ENCODE results near the gene HERC4.
"Not testable (repeated sequence)": the region's sequence is repeated elsewhere in the genome, so short reads cannot be mapped to it uniquely, and the experiment has no call there.

Gene HERC4

GRCh38 chr10:67884842-67885670, 190.0 kb downstream of the HERC4 start:
- peaks cover 18 to 19% of the 10 kb centered on the region in 2 donors for H3K36me3 Mint-ChIP-seq
- H3K27ac Mint-ChIP-seq = peak overlapping the region; percentile 94
- H3K4me3 Mint-ChIP-seq = peak overlapping the region; percentile 79 to 91
- DNase-seq (peak; percentile 70), ATAC-seq (replicated peaks) (peak; percentile 74 to 76)
- H3K27me3 Mint-ChIP-seq = no peaks in the 10 kb centered on the region
- no peaks in the 10 kb centered on the region for H3K9me3 Mint-ChIP-seq
- peaks cover 6 to 20% of the 10 kb centered on the region in 2 donors for H3K4me1 Mint-ChIP-seq

DNA sequence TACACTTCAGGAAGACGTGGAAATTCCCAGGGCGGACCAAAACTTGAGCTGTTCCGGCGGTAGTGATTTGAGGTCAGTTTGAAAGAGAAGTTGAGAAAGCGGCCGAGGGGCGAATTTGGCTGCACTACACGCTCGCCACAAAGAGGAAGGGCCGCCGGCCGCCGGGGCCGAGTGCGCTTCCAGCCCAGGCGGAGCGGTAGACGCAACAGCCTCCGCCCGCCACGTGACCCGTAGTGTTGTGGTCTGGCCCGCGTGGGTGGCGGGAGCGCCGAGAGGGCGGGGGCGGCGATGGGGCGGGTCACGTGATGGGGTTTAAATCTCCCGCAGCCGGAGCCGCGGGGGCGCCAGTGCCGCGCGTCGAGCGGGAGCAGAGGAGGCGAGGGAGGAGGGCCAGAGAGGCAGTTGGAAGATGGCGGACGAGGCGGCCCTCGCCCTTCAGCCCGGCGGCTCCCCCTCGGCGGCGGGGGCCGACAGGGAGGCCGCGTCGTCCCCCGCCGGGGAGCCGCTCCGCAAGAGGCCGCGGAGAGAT, 190.7 kb downstream of the HERC4 start, which contains the start of gene SIRT1:
Gene SIRT1 (plus strand): TSS at position 344 of the 529 bp plus-strand sequence. CDS start 66 bp downstream, at position 410.
- Mint-ChIP-seq H3K9me3 (no peaks in the 10 kb centered on the region), H3K4me1 (peaks cover 6 to 20% of the 10 kb centered on the region in 2 donors), H3K36me3 (peaks cover 14 to 15% of the 10 kb centered on the region in 2 donors), H3K27me3 (no peaks in the 10 kb centered on the region), H3K27ac (peak within 1 kb of the TSS; percentile 98), H3K4me3 (peak within 1 kb of the TSS; percentile 91 to 93)
- ATAC-seq (replicated peaks) (peak; percentile 84 to 86), DNase-seq (peak; percentile 92)

GRCh38 chr10:67883710-67884312, 191.3 kb downstream of the HERC4 start:
- Mint-ChIP-seq H3K27me3 (no peaks in the 10 kb centered on the region), H3K36me3 (peaks cover 11 to 12% of the 10 kb centered on the region in 2 donors), H3K4me3 (peak overlapping the region; percentile 91 to 93), H3K27ac (peak overlapping the region; percentile 98), H3K9me3 (no peaks in the 10 kb centered on the region), H3K4me1 (peaks cover 6 to 20% of the 10 kb centered on the region in 2 donors)
- ATAC-seq (replicated peaks) = no peak
- DNase-seq = no peak

GRCh38 chr10:67878133-67878532, 196.9 kb downstream of the HERC4 start:
- Mint-ChIP-seq H3K27me3 (no peaks in the 10 kb centered on the region), H3K9me3 (no peaks in the 10 kb centered on the region)
- ATAC-seq (replicated peaks) = no peak

GRCh38 chr10:67877421-67877820, 197.7 kb downstream of the HERC4 start:
- H3K9me3 Mint-ChIP-seq; DNase-seq; H3K4me3 Mint-ChIP-seq; ATAC-seq (replicated peaks); H3K36me3 Mint-ChIP-seq; H3K27ac Mint-ChIP-seq; H3K27me3 Mint-ChIP-seq: not testable (repeated sequence)
- peaks cover 7 to 14% of the 10 kb centered on the region in 2 donors for H3K4me1 Mint-ChIP-seq

More at GRCh38 chr10:67878133-67878532, 196.9 kb downstream of the HERC4 start:
- no peak for DNase-seq
- peaks cover 7 to 14% of the 10 kb centered on the region in 2 donors for H3K4me1 Mint-ChIP-seq
- no peak overlapping the region for H3K27ac Mint-ChIP-seq
- no peak overlapping the region for H3K4me3 Mint-ChIP-seq
- no peaks in the 10 kb centered on the region for H3K36me3 Mint-ChIP-seq

- DNase-seq (no peak), ATAC-seq (replicated peaks) (peak; percentile 81)
- peaks cover 7 to 14% of the 10 kb centered on the region in 2 donors for H3K4me1 Mint-ChIP-seq
- H3K4me3 Mint-ChIP-seq = peak overlapping the region in 1 of 2 donors; percentile 41
- peak overlapping the region; percentile 44 for H3K27ac Mint-ChIP-seq
- no peaks in the 10 kb centered on the region for H3K36me3 Mint-ChIP-seq
- no peaks in the 10 kb centered on the region for H3K9me3 Mint-ChIP-seq
- no peaks in the 10 kb centered on the region for H3K27me3 Mint-ChIP-seq
Observed at GRCh38 chr10:67875340-67876238, 199.5 kb downstream of the HERC4 start.

Measured in stimulated activated naive B cell treated with anti-CD40 and anti-IgM and Interleukin-4, amounts not matched to agents 10 μg/mL and 1 μg/mL and 100 μg/mL, for 72 hours (primary cell).